Hematopoietic multipotent progenitor cell treated with erythropoietin and hydrocortisone succinate and interleukin-3 and kit ligand, for 6 days (in vitro differentiated cells): Measurements from ENCODE around the gene SLC16A11.

Experiments used
- DNase-seq: peaks from one replicate; pipeline ENCODE4 v3.0.0-alpha.2; 2015

SLC16A11 gene

GRCh38 chr17:7004398-7005253 is 39.3 kb downstream of the SLC16A11 start:
- peak; percentile 91 for DNase-seq

- no peak for DNase-seq
Measured at GRCh38 chr17:7003745-7004144, 40.1 kb downstream of the SLC16A11 start.

- DNase-seq, result no peak
Measured at GRCh38 chr17:7002288-7003047, 41.4 kb downstream of the SLC16A11 start.

- DNase-seq, result peak; percentile 40
Measured at GRCh38 chr17:7001318-7001961, 42.5 kb downstream of the SLC16A11 start.

- no peak for DNase-seq
Measured at GRCh38 chr17:6998855-6999508, 44.9 kb downstream of the SLC16A11 start.

GRCh38 chr17:6997171-6997570 is 46.7 kb downstream of the SLC16A11 start:
- no peak for DNase-seq

GRCh38 chr17:6996256-6997011 is 47.5 kb downstream of the SLC16A11 start:
- DNase-seq, result no peak

GRCh38 chr17:6995500-6996255 is 48.2 kb downstream of the SLC16A11 start, which contains the start of gene ALOX12:
Gene ALOX12, plus strand, starts transcription at chr17:6996049. Its CDS starts 69 bp downstream, at chr17:6996118.
- peak; percentile 75 for DNase-seq

- DNase-seq, result peak; percentile 47
Measured at GRCh38 chr17:6994666-6995256, 49.1 kb downstream of the SLC16A11 start.

GRCh38 chr17:6994118-6994598 is 49.7 kb downstream of the SLC16A11 start:
- DNase-seq, result peak; percentile 82

GRCh38 chr17:6993613-6994056 is 50.3 kb downstream of the SLC16A11 start:
- peak; percentile 92 for DNase-seq
